NCI-H345 treated with DMSO at 0.1 percent for 48 hours (cell line): ENCODE measurements around the gene OTUD7B.

Experiments
- DNase-seq: peaks from one replicate; lab custom pipeline; 2025; ENCODE audit not compliant: unreplicated experiment; lab: John Stamatoyannopoulos, UW

OTUD7B gene

DNA sequence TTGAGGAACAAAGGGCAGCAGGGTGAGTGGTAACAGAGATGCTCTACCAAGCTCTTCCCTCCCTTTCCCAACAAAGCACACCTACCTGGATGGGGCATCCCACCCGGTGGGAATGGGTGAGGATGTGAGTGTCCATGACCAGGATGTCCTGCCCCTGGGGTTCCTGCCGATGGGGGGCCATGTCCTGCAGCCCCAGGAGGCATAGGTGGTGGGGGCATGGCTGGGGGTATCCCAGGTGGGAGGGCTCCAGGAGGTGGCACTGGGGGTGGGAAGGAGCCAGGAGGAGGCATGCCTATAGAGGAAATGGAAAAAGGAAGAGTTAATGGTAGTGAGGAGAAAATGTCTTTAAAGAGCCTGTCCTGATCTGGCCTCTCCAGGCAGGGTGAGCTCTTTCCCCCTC lies 84.8 kb downstream of the OTUD7B start:
- DNase-seq, result no peak

DNA sequence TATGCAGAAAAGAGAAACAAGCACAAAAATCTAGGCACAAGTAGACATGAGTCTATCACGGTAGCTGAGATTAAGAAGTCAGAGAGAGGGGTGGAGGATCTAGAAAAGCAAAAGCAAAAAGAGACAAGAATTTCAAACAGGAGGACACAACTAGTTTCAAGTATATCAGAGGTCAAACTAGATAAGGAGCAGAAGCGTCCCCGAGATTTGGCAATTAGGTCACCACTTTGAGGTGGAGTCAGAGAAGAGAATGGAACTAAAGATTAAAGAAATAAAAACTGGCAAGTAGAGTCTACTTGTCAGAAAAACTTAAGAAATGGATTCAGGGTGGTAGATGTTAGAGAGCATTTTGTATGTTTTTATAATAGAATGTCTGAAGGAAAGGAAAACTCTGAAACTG lies 85.2 kb downstream of the OTUD7B start:
- no peak for DNase-seq

DNA sequence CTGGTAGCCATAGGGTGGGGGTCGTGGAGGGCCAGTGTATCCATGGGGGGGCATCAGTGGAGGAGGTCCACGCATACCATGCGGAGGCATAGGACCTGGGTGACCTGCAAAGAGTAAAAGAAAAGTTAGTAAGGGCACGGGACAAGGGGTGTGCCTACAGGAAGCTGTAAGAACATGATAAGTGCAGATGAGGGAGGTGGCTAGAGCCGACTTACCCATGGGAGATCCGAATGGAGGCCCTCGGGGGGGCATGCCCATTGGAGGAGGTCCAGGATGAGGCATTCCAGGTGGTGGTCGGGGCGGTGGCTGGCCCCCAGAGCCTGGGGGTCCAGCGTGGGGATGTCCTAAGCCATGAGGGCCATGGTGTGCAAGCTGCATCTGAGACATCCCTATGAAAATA lies 86.9 kb downstream of the OTUD7B start:
- DNase-seq, result no peak

DNA sequence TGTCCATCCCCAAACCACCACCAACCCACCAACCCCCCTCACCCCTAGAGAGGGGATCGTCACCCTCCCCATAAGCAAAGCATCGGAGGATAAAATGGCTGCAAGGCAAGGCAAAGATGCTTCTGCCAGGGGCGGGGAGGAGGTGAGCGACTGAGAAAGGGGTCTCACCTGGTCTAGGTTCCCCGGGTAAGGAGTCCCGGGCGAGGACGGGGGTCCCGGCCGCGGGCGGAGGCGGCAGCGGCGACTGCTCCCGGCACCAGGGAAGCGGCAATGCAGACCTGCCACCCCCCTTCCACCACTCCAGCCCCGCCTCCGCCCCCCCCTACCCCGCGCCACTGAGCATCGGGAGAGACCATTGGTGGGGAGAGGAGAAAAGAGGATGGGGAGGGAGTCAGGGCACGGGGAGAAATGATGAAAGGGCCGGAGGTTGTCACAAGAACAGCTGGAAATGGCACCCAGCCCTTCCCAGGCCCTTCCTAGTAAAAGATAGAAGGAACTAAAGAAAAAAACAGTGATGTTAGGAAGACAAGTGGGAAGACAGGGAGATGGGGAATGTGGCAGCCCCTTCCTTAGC lies 92.9 kb downstream of the OTUD7B start, which contains the start of gene SV2A:
SV2A (minus strand) TSS at position 274 of the 574 bp plus-strand sequence. CDS start 4,004 bp downstream, outside the sequence.
- peak; percentile 86 for DNase-seq

DNA sequence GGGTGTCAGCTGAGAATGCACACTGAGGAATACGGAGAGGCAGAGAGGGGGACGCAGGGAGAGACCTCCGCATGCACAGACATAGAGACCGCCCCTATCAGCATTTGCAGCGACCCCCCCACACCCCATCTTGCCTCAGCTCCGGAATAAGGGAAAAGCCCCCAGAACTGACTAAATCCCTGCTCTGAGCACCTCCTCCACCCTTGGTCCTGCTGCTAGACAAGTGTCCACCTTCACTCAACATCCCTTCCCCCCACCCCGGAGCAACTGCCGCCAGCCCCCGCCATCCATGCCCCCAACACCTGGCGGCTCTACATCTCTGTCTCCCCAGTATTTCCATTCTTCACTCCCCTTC lies 93.7 kb downstream of the OTUD7B start:
- DNase-seq, result no peak

DNA sequence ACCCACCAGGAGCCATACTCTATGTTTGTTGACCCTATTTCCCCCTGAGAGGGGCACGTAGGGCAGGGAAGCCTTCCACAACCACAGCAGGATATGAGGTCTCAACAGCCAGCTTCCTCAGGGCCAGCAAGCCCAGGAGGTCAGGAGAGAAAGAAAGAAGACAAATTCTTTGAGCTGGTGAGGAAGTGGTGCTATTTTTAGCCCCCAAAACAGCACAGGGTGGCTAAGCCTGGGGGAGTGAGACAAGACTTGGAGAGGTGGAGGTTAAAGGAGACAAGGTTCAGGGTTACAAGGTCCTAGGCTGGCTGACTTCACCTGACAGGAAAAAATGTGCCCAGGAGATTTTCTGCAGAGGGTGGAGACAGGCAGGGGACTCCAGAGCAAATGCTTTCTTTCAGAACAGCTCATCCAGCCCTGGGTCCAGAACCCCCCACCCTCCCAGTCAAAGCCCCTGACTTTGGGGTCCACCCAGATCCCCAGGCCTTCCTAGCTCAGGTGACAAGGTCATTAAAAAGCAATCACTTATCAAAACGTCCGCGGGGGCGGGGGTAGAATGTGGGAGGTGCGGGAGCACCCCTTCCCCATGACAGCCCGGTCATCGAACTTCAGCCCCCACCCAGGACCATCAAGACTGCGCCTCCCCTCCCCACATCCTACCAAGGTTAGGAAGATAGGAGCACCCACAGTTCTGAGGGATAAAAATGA lies 94.2 kb downstream of the OTUD7B start:
- DNase-seq, result no peak

DNA sequence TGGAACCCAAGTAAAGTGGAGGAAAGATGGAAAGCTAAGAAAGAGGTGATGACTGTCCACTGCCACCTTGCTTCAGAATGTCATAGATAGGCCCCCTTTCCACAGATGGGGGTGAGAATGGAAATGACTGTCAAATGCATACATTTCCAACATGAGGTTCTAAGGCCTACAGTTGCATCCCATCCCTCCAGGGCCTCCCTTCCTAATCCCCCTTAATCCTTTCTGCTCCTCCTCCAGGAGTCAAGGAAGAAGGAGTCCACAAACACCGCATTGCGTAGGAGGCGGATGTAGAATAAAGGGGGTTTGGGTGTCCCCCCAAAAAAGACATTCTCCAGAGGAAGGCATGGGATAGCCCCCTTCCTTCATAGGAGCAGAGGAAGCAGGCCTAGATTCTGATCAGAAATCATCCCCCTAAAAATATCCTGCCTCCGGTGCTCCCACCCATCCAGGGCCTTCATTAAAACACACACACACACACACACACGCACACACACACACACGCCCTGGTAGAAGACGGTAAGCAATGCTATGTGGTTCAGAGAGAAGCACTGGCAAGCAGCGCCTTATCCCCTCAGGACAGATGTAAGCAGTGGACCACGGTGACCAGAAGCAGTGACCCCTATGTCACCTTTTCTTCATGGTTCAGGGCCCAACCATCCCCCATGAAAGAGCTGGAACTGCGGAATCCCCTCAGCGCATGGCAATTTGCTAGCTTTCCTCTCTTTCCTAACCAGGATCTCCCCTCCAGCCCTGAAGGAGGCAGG lies 94.9 kb downstream of the OTUD7B start:
- no peak for DNase-seq

DNA sequence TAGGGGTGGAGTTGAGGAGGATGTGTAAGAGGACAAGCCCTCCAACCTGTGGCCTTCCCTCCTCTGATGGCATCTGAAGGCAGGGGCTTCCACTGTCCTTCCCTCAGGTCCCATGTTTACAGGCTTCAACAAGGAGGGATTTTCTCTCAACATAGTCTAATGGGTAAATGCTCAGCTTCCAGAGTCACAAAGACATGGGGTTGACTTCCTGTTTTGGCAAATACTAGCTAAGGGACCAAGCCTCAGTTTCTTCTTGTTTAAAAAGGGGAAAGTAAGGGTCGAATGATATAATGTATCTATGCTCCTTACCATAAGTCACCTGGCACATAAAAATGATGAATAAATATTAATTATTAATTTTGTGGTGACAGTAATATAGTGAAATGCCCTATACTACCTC lies 96.0 kb downstream of the OTUD7B start:
- DNase-seq, result no peak

DNA sequence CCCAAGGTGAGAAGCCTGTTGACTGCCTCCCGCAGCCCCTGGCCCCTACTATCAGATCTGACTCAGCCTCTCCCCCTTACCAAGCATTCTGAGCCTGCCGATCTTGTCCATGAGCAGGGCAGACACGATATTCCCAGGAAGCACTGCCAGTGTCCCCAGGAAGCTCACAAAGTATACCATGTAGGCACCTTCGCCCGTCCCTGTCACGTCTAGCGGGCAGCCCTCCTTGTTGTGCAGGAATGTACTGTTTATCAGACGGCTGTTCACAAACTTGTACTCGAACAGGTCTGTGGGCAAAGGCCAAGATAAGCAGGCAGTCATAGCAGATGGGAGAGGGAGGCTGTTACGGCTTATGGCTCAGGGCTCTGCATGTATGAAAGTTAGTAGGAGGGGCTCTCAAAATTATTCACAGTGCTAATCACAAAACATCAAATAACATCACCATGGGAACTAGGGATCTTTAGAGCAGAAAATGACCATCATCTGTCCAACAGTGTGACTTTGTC lies 103.9 kb downstream of the OTUD7B start:
- no peak for DNase-seq

DNA sequence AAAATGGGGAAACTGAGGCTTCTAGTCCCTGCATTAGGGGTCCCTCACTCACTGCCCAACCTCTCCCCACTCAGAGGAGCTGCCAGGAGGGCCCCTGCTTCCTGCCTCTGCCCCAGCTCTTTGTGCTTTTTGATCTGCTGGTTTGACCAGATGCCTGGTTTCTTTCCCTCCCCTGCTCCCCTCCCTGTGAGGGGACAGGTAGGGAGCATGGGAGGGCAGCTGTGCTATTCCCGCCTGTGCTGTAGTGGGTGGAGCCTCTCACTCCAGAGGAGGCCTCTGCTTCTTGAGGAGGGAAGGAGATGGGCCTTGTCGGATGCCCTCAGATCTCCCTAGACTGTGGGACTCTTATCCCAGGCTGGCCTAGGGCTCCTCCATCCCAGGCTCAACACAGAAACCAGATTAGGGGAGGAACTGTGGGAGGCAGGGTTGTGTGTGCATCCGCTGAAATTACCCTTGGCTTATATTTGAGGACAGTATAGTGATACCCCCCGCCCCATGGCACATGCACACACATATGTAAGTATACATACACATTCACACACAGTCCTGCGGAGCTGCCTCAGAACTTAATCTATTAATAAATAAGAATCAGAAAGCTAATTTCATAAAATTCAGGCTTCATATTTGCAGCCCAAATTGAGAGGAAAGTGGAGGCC lies 106.6 kb downstream of the OTUD7B start:
- no peak for DNase-seq

DNA sequence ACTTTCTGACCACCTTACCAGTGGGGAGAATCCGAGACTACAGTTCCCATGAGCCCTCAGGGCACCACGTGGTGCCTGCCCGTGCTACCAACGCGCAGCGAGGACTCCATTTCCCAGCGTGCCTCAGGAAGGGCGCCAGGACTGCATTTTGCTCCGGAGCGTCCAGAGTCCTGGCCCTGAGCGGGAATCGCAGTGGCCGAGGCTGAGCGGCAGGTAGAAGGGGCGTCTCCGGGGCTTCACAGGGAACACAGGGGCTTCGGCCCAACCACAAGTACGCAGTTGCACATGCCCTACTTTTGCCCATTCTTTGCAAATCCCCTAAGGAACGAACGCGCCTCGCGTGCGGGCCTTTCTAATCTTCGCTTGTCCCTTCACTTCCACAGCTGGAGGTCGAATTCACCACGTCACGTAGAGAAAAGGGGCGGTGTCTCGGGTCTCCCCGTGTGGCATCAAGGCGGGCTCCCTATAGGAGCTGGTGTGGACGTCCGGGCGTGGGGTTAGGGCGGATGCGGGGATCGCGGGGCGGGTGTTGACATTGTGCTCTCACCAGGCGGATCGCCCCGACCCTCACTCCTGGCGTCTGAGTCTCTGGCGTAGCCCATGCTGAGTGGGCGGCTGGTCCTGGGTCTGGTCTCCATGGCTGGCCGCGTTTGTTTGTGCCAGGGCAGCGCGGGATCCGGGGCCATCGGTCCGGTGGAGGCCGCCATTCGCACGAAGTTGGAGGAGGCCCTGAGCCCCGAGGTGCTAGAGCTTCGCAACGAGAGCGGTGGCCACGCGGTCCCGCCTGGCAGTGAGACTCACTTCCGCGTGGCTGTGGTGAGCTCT lies 110.9 kb downstream of the OTUD7B start, which contains the start of gene BOLA1:
BOLA1 (plus strand) TSS at position 109 of the 825 bp plus-strand sequence; CDS start at position 601, 492 bp downstream.
- DNase-seq, result peak; percentile 98

DNA sequence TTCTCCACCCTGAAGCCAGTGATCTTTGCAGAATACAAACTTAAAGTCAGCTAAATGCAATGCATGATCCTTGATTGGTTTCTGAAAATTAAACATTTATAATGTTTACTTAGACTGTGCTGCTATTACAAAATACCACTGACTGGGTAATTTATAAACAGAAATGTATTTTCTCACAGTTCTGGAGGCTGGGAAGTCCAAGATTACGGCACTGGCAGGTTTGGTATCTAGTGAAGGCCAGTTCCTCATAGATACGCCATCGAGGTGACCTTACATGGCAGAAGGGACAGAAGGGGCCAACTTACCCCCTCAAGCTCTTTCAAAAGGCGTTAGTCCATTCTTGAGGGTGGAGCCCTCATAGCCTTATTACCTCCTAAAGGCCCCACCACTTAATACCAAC lies 114.0 kb downstream of the OTUD7B start:
- DNase-seq, result no peak

DNA sequence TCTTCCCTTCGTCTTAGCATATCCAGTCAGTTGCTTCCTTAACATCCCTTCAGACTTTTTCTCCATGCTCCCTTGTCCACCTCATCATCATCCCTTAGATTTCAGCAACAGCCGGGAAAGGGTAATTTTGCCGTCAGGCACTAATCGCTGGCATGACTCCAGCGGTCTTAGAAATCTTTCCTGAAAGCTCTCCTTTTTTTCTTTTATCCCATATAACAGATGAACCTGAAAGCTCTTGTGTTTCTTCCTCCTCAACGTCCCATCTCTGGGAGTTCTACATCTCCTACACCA lies 121.6 kb downstream of the OTUD7B start:
- DNase-seq, result no peak

DNA sequence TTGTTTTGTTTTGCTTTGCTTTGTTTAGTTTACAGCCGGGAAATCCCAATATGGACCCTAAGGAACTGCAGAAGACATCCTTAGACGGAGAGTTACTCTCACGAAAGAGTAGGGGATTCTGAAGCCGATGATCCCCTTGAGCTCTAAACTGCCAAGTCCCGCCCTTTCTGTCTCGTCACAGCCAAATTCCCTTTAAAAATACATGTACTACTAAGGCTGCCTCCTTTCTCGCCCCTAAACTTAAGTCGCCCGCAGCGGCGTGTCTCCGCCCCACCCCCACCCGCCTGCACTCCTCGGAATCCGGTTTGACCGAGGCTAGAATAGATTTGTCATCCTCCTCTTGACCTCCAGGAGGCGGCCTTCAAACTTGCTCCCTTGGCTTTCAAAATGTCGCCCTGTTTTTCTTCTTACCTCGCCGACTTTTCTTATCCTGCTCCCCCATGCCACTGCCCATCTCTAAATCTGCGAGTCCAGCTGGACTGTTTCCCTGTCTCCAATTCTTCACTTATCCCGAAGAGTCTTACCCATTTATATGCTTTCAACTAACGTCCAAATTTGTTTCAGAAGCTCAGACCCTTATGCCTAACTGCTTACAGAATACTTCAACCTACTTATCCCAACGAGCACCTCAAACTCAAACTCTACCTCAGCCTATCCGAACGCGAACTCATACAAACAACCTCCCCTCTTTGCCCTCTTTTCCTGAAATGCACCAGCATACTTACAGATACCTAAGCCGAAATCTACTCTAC lies 122.1 kb downstream of the OTUD7B start:
- peak; percentile 94 for DNase-seq
